ENCODE results near the gene PEAR1.

PEAR1 gene

GRCh38 chr1:156959925-156960324, 66.4 kb downstream of the PEAR1 start:
- no peaks in the 10 kb centered on the region for H3K27me3 ChIP-seq (ENCODE audit: low read length)
- no peaks in the 10 kb centered on the region for H3F3A ChIP-seq (ENCODE audit: insufficient read depth)
- H2AFZ ChIP-seq (ENCODE audit: low read depth, low read length, severe bottlenecking) = no peak overlapping the region
- no peak overlapping the region for H3K9ac ChIP-seq (ENCODE audit: low read length)
- H3K79me2 ChIP-seq (ENCODE audit: insufficient read depth, low read length) = no peaks in the 10 kb centered on the region
- no peak overlapping the region for H3K27ac ChIP-seq (ENCODE audit: low read depth, low read length)
- no peaks in the 10 kb centered on the region for H4K20me1 ChIP-seq (ENCODE audit: low read depth, low read length)
- H3K9me3 ChIP-seq (ENCODE audit: insufficient read depth, low read length) = no peaks in the 10 kb centered on the region
- no peak overlapping the region for H3K4me3 ChIP-seq (ENCODE audit: insufficient read depth, low read length, poor library complexity, severe bottlenecking)
- H3K36me3 ChIP-seq (ENCODE audit: low read length) = no peaks in the 10 kb centered on the region
- H3K4me2 ChIP-seq (ENCODE audit: low read depth, low read length, poor library complexity, severe bottlenecking) = no peak overlapping the region
- no peaks in the 10 kb centered on the region for H3K9me2 ChIP-seq (replicated peaks; ENCODE audit: insufficient read depth, low read length)
- no peak for TF ChIP-seq EZH2phosphoT487 (conservative IDR thresholded peaks at IDR 0.05; ENCODE audit: low read length)
- TF ChIP-seq CTCF (IDR thresholded peaks at IDR 0.05; ENCODE audit: insufficient read depth, low read length, poor library complexity, severe bottlenecking) = no peak

- Histone ChIP-seq H3K9ac (ENCODE audit: low read length) (no peak overlapping the region), H3K9me3 (ENCODE audit: insufficient read depth, low read length) (no peaks in the 10 kb centered on the region), H3F3A (ENCODE audit: insufficient read depth) (no peaks in the 10 kb centered on the region), H3K4me2 (ENCODE audit: low read depth, low read length, poor library complexity, severe bottlenecking) (no peak overlapping the region), H3K79me2 (ENCODE audit: insufficient read depth, low read length) (no peaks in the 10 kb centered on the region), H3K27me3 (ENCODE audit: low read length) (no peaks in the 10 kb centered on the region), H3K27ac (ENCODE audit: low read depth, low read length) (no peak overlapping the region), H4K20me1 (ENCODE audit: low read depth, low read length) (no peaks in the 10 kb centered on the region), H3K4me3 (ENCODE audit: insufficient read depth, low read length, poor library complexity, severe bottlenecking) (no peak overlapping the region), H3K36me3 (ENCODE audit: low read length) (no peaks in the 10 kb centered on the region), H2AFZ (ENCODE audit: low read depth, low read length, severe bottlenecking) (no peak overlapping the region), H3K9me2 (replicated peaks; ENCODE audit: insufficient read depth, low read length) (no peaks in the 10 kb centered on the region)
- peak; percentile 64 for TF ChIP-seq CTCF (IDR thresholded peaks at IDR 0.05; ENCODE audit: insufficient read depth, low read length, poor library complexity, severe bottlenecking)
- TF ChIP-seq EZH2phosphoT487 (conservative IDR thresholded peaks at IDR 0.05; ENCODE audit: low read length) = no peak
These were observed 68.2 kb downstream of the PEAR1 start for GRCh38 chr1:156961709-156962108.

GRCh38 chr1:156963621-156964020, 70.1 kb downstream of the PEAR1 start:
- no peaks in the 10 kb centered on the region for H3K9me2 ChIP-seq (replicated peaks; ENCODE audit: insufficient read depth, low read length)
- H3K36me3 ChIP-seq (ENCODE audit: low read length) = no peaks in the 10 kb centered on the region
- no peaks in the 10 kb centered on the region for H3F3A ChIP-seq (ENCODE audit: insufficient read depth)
- H4K20me1 ChIP-seq (ENCODE audit: low read depth, low read length) = no peaks in the 10 kb centered on the region
- peak overlapping the region; percentile 25 for H3K4me3 ChIP-seq (ENCODE audit: insufficient read depth, low read length, poor library complexity, severe bottlenecking)
- H3K9me3 ChIP-seq (ENCODE audit: insufficient read depth, low read length) = no peaks in the 10 kb centered on the region
- H3K79me2 ChIP-seq (ENCODE audit: insufficient read depth, low read length) = no peaks in the 10 kb centered on the region
- peak overlapping the region; percentile 11; the same call in 1 of the 2 replicates for H3K9ac ChIP-seq (ENCODE audit: low read length)
- no peak overlapping the region for H3K27ac ChIP-seq (ENCODE audit: low read depth, low read length)
- H3K27me3 ChIP-seq (ENCODE audit: low read length) = no peaks in the 10 kb centered on the region
- peak overlapping the region; percentile 79 for H2AFZ ChIP-seq (ENCODE audit: low read depth, low read length, severe bottlenecking)
- TF ChIP-seq CTCF (IDR thresholded peaks at IDR 0.05; ENCODE audit: insufficient read depth, low read length, poor library complexity, severe bottlenecking) = no peak
- no peak for TF ChIP-seq EZH2phosphoT487 (conservative IDR thresholded peaks at IDR 0.05; ENCODE audit: low read length)
- peak overlapping the region; percentile 45 for H3K4me2 ChIP-seq (ENCODE audit: low read depth, low read length, poor library complexity, severe bottlenecking)

Data from SU-DHL-6 (cell line).